HuH-7.5 (cell line): ENCODE results near the gene CELA2A.
"Not testable (repeated sequence)": the region's sequence is repeated elsewhere in the genome, so short reads cannot be mapped to it uniquely, and the experiment has no call there.

Source experiments
- DNase-seq: peaks from one replicate; pipeline ENCODE4 v3.0.0; 2011; ENCODE audit warnings: low spot score

Gene CELA2A

GRCh38 chr1:15469821-15470448 is 13.4 kb downstream of the CELA2A start:
- not testable (repeated sequence) for DNase-seq

- not testable (repeated sequence) for DNase-seq
Observed at GRCh38 chr1:15471067-15471466, 14.5 kb downstream of the CELA2A start.

GRCh38 chr1:15471723-15472122 is 15.2 kb downstream of the CELA2A start:
- DNase-seq: not testable (repeated sequence)

GRCh38 chr1:15472587-15472986 is 16.1 kb downstream of the CELA2A start:
- no peak for DNase-seq

GRCh38 chr1:15475752-15476314 is 19.3 kb downstream of the CELA2A start, which contains the start of gene CELA2B:
TSS of gene CELA2B (plus strand) at chr1:15476104. CDS start at chr1:15476126, 22 bp downstream.
- DNase-seq: no peak

GRCh38 chr1:15476927-15477326 is 20.4 kb downstream of the CELA2A start:
- no peak for DNase-seq

GRCh38 chr1:15477646-15478212 is 21.2 kb downstream of the CELA2A start:
- DNase-seq: no peak

GRCh38 chr1:15479654-15480347 is 23.3 kb downstream of the CELA2A start:
- DNase-seq: no peak

GRCh38 chr1:15482455-15482854 is 25.9 kb downstream of the CELA2A start:
- DNase-seq: not testable (repeated sequence)

GRCh38 chr1:15482983-15483543 is 26.5 kb downstream of the CELA2A start:
- DNase-seq: not testable (repeated sequence)

- DNase-seq: no peak
Observed at GRCh38 chr1:15483971-15484370, 27.4 kb downstream of the CELA2A start.

GRCh38 chr1:15484443-15484842 is 27.9 kb downstream of the CELA2A start:
- DNase-seq: not testable (repeated sequence)

- DNase-seq: no peak
Observed at GRCh38 chr1:15485636-15486035, 29.1 kb downstream of the CELA2A start.

GRCh38 chr1:15486844-15487610 is 30.5 kb downstream of the CELA2A start:
- not testable (repeated sequence) for DNase-seq

GRCh38 chr1:15488371-15488770 is 31.8 kb downstream of the CELA2A start:
- no peak for DNase-seq

GRCh38 chr1:15489052-15489736 is 32.7 kb downstream of the CELA2A start:
- no peak for DNase-seq

GRCh38 chr1:15491010-15491409 is 34.5 kb downstream of the CELA2A start:
- DNase-seq: not testable (repeated sequence)

GRCh38 chr1:15492596-15492995 is 36.1 kb downstream of the CELA2A start:
- no peak for DNase-seq

GRCh38 chr1:15493869-15494390 is 37.4 kb downstream of the CELA2A start:
- DNase-seq: no peak

- no peak for DNase-seq
Observed at GRCh38 chr1:15500184-15501178, 43.9 kb downstream of the CELA2A start.
